Measurements from ENCODE around the gene ADARB2. TPM values are rescaled to one million over a fixed set of nuclear protein-coding genes. Genes with fewer than 3 reads are reported as not detected.

ADARB2 gene
- total and polyA plus RNA-seq, 8 donors = 0.34 to 24.7 (median 3.2) TPM

GRCh38 chr10:1686491-1686749 lies 50.9 kb downstream of the ADARB2 start:
- H3K27ac ChIP-seq = no peak overlapping the region
- DNase-seq (no peak), FAIRE-seq (no peak), ATAC-seq (no peak)
- H3K9me3 ChIP-seq = no peaks in the 10 kb centered on the region
- no peaks in the 10 kb centered on the region for H3K27me3 ChIP-seq
- 35 to 38% methylated on average over 9 of the region's 9 CpGs for WGBS, 2 donors
- H3K4me3 ChIP-seq = no peak overlapping the region
- no peaks in the 10 kb centered on the region for H3K36me3 ChIP-seq
- H3K4me1 ChIP-seq = no peaks in the 10 kb centered on the region
- intact Hi-C loops (cut with DNase I) = no loop called here
- no peak for TF ChIP-seq CTCF (IDR thresholded peaks at IDR 0.05)

- peak in 2 of 4 donors; percentile 37 to 38 for ATAC-seq
- WGBS, 2 donors = 37 to 43% methylated on average over 15 of the region's 15 CpGs
These were observed 51.4 kb downstream of the ADARB2 start for GRCh38 chr10:1685699-1686490.

GRCh38 chr10:1684991-1685390 lies 52.3 kb downstream of the ADARB2 start:
- Histone ChIP-seq H3K36me3 (no peaks in the 10 kb centered on the region), H3K27ac (no peak overlapping the region), H3K9me3 (no peaks in the 10 kb centered on the region), H3K27me3 (no peaks in the 10 kb centered on the region), H3K4me3 (no peak overlapping the region), H3K4me1 (no peaks in the 10 kb centered on the region)
- ATAC-seq (no peak), FAIRE-seq (no peak), DNase-seq (no peak)
- 78 to 88% methylated on average over 9 of the region's 9 CpGs for WGBS, 2 donors
- TF ChIP-seq CTCF (IDR thresholded peaks at IDR 0.05) = no peak
- intact Hi-C loops (cut with DNase I) = no loop called here

More at GRCh38 chr10:1685699-1686490, 51.4 kb downstream of the ADARB2 start:
- no peaks in the 10 kb centered on the region for H3K4me1 ChIP-seq
- no peak overlapping the region for H3K27ac ChIP-seq
- no peak for FAIRE-seq
- no peaks in the 10 kb centered on the region for H3K27me3 ChIP-seq
- no peak for TF ChIP-seq CTCF (IDR thresholded peaks at IDR 0.05)
- no peak for DNase-seq
- H3K9me3 ChIP-seq = no peaks in the 10 kb centered on the region
- intact Hi-C loops (cut with DNase I) = no loop called here
- H3K36me3 ChIP-seq = no peaks in the 10 kb centered on the region
- no peak overlapping the region for H3K4me3 ChIP-seq

GRCh38 chr10:1683649-1684048 lies 53.7 kb downstream of the ADARB2 start:
- WGBS, 2 donors = 74 to 86% methylated on average over 12 of the region's 12 CpGs
- intact Hi-C loops (cut with DNase I) = no loop called here
- FAIRE-seq (no peak), DNase-seq (no peak), ATAC-seq (no peak)
- Histone ChIP-seq H3K9me3 (no peaks in the 10 kb centered on the region), H3K27me3 (no peaks in the 10 kb centered on the region), H3K36me3 (no peaks in the 10 kb centered on the region), H3K4me1 (no peaks in the 10 kb centered on the region), H3K27ac (no peak overlapping the region), H3K4me3 (no peak overlapping the region)
- TF ChIP-seq CTCF (IDR thresholded peaks at IDR 0.05) = no peak

DNA sequence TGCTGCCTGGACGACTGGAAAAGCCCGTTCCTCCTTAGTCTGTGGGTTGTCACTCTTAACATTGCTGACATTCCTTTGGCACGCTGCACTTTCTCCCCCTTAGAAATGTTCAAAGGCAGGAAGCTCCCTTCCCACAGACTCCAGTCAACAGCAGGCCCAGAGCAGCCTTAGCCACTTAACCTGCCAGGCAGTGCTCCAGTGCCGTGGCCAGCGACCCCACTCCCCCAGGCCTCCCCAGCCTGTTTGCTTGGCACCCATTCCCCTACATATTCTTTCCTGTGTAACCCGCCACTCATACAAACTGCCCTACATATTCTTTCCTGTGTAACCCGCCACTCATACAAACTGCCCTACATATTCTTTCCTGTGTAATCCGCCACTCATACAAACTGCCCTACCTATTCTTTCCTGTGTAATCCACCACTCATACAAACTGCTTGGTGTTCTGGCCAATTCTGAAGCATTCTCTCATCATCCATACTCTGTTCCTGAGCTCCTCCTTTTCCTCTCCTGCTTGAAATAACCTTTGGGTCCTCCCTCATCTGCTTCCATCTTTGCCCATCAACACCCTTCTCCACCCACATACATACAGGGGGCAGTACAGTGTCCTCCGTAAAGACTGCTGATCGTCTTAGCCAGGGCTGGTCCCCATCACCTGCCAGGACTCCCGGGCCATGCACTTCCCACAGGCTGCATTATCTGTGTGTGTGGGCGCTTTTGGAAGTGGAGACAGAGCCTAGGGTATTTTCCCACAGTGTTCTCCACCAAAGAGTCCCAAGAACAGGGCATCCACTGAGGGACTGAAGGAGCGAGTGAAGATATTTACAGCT lies 57.3 kb downstream of the ADARB2 start:
- intact Hi-C loops (cut with DNase I) = no loop called here
- 42 to 61% methylated on average over 13 of the region's 13 CpGs for WGBS, 2 donors
- FAIRE-seq (no peak), DNase-seq (no peak), ATAC-seq (no peak)
- Histone ChIP-seq H3K4me3 (no peak overlapping the region), H3K27ac (no peak overlapping the region), H3K36me3 (no peaks in the 10 kb centered on the region), H3K9me3 (no peaks in the 10 kb centered on the region), H3K4me1 (no peaks in the 10 kb centered on the region), H3K27me3 (no peaks in the 10 kb centered on the region)
- TF ChIP-seq CTCF (IDR thresholded peaks at IDR 0.05) = no peak
